WI38 (cell line): ENCODE results near the gene UTF1.

Experiments
- H3K4me3 ChIP-seq: 2 replicates; pipeline ENCODE4 v1.5.1; 2011; ENCODE audit warnings: low read depth, mild to moderate bottlenecking, control low read depth, low read length
- TF ChIP-seq, protein P1 (sequence below): IDR thresholded peaks from 2 replicates; pipeline ENCODE4 v1.5.1; 2012; ENCODE audit warnings: low read depth, mild to moderate bottlenecking, control low read depth, low read length

The UTF1 gene

DNA sequence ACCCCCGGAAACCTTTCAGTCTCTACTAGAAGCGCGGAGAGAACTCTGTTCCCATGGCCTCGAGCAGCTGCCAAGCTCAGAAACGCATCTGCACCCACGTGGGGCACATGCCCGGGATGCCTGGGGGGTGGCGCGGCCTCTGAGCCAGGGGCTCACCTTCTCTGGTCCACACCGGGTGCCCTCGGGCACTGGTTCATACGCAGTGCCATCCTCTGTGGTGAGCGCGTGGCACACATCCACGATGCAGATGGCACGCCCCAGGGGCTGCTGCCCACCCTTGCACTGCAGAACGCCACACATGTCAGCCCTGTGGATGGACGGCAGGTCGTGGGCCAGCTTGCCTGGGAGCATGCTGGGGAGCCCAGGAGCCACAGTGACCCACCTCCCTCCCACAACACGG, 40.2 kb downstream of the UTF1 start:
- TF ChIP-seq, protein P1, sequence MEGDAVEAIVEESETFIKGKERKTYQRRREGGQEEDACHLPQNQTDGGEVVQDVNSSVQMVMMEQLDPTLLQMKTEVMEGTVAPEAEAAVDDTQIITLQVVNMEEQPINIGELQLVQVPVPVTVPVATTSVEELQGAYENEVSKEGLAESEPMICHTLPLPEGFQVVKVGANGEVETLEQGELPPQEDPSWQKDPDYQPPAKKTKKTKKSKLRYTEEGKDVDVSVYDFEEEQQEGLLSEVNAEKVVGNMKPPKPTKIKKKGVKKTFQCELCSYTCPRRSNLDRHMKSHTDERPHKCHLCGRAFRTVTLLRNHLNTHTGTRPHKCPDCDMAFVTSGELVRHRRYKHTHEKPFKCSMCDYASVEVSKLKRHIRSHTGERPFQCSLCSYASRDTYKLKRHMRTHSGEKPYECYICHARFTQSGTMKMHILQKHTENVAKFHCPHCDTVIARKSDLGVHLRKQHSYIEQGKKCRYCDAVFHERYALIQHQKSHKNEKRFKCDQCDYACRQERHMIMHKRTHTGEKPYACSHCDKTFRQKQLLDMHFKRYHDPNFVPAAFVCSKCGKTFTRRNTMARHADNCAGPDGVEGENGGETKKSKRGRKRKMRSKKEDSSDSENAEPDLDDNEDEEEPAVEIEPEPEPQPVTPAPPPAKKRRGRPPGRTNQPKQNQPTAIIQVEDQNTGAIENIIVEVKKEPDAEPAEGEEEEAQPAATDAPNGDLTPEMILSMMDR = no peak
- H3K4me3 ChIP-seq = no peak overlapping the region

DNA sequence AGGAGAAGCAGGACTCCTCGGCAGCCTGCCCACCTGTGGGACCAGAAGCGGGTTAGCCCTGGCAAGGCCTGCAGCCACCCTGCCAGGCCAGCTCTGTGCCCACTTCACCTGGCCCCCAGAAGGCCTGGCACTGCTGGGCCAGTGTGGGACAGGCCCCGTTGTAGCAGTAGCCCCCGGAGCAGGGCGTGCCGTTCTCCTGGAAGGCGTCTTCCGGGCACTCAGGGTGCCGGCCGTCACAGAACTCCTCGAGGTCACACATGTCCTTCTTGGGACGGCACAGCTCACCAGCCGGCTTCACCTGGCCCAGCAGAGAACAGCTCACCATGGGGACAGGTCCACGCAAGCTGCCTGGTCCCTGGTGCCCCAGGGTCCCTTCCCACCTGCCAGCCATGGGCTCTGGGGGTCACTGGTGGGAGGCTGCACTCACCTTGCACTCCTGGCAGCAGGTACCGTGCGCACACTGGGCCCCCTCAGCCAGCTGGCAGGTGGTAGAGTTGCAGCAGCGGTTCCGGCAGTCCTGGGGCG, 40.8 kb downstream of the UTF1 start:
- H3K4me3 ChIP-seq = no peak overlapping the region
- TF ChIP-seq, protein P1 = no peak

DNA sequence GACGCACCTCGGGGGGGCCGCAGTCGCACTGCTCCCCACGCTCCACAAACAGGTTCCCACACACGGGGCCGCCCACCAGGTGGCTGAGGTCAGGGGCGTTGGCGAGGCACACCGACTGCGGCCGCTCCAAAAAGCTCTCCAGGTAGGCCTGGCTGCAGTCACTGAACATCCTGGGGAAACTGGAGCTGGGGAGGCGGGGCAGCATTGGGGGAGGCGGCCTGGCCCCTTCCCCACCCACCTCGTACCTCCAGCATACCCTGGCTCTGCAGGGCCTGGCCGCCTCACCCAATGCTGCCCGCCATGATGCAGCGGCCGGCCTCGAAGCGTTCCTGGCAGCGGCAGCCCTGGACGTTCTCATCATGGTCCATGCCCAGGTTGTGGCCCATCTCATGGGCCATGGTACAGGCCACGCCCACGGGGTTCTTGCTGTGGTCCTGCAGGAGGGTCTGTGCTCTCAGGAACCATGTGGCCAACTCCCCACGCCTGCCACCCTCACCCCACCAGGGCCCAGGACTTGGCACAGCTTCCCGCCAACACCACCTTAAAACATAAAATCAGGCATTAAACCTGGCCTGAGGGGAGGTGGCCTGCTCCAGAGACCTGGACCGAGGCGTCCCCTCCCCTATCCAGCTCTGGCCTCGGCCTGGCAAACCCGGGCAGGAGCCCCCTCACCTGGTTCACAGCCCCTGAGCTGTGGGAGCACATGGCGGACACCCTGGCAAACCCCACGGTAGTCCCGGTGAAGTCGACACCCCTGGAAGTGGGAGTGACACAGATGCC, 41.7 kb downstream of the UTF1 start:
- TF ChIP-seq, protein P1 = no peak
- no peak overlapping the region for H3K4me3 ChIP-seq

DNA sequence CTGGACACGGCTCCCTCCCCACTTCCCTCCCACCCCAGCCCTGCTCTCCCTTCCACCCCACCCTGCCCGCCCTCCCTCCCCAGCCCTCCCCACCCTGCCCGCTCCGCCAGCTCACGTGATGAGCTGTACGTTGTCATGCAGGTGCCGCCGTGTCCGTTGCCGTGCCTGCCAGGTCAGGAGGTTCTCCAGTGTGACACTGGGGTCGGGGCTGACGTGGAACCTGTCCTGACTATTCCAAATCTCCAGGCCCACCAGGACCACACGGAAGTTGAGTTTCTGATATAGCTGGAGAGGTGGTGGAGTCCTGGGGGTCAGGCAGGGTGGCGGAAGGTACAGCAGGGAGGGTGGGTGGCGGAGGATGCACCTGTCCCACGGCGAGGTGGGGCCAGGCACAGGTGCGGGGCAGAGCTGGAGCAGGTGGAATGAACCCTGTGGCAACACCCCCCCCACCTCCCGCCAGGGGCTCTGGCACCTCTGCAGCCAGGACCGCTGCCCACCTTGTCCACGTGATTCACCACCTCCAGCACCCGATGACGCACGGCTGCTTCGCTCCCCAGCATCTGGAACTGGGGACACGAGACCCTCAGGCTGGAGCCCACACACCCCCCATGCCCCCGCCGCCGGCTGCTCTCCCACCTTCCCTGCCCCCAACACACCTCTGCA, 42.4 kb downstream of the UTF1 start:
- TF ChIP-seq, protein P1 = no peak

DNA sequence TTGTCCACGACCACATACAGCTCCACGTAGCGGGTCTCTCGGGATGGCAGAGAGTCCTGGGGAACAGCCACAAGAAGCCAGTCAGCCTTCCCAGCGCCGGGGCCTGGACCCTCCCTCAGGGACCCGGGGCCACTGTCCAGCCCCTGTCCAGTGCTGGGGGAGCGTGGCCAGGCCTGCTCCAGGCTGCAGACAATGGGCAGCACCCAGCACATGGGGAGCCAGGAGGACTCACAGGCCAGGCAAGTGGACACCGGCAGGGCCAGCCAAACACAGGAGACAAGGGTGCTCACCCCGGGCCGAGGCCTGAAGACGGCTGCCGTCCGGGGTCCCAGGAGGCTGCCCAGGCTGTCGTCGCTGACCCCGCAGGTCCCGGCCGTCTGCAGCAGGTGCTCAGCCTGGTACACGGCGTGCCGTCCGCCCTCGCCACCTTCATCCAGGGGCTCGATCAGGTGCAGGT, 43.0 kb downstream of the UTF1 start:
- H3K4me3 ChIP-seq = no peak overlapping the region
- TF ChIP-seq, protein P1 = no peak

More for the DNA sequence above, 42.4 kb downstream of the UTF1 start:
- no peak overlapping the region for H3K4me3 ChIP-seq

DNA sequence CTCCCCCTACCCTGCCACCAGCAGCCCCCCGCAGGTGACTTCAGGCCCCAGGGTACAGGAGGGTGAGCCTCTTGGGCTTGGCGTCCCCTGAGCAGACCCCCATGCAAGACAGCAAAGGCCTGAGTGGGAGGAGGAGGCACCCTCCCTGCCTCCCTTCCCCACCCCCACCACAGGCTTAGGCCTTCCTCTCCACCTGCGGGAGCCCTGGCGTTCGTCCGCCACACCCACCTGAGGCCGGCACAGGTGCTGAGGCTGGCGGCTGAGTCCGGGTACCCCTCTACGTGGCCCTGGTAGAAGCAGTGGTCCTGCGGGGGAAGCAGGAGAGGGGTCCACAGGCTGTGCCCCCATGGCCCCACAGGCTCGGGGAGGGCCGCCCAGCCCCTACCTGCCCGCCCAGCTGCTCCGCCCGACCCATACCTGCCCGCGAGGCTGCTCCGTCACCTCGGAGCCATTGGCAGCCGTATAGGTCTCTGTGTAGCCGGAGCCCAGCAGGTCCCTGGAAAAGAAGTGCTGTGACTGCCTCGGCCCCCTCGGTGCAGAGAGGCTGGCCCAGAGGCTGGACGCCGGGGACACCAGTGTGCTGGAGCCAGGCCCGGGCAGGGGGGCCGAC, 43.6 kb downstream of the UTF1 start:
- H3K4me3 ChIP-seq = no peak overlapping the region
- TF ChIP-seq, protein P1 = no peak
